Upper lobe of right lung (tissue), 1 donor: ENCODE measurements around the gene CDKN2A. TPM values are rescaled to one million over a fixed set of nuclear protein-coding genes. Genes with fewer than 3 reads are reported as not detected.

Experiments
- ATAC-seq: fragments of 200-7000 bp; cut with Tn5 transposase; one replicate; pipeline ENCODE4 v1.9.1; 2020; ENCODE audit warnings: mild to moderate bottlenecking, moderate library complexity
- DNase-seq: peaks from one replicate; pipeline ENCODE4 v3.0.0-alpha.2; 2020
- H3K27ac ChIP-seq: fragments of 200-600 bp; one replicate; pipeline ENCODE4 v1.8.0; 2022
- H3K27me3 ChIP-seq: fragments of 200-600 bp; one replicate; pipeline ENCODE4 v1.8.0; 2022; ENCODE audit warnings: mild to moderate bottlenecking
- H3K36me3 ChIP-seq: fragments of 200-600 bp; one replicate; pipeline ENCODE4 v1.8.0; 2022
- H3K4me1 ChIP-seq: fragments of 200-600 bp; one replicate; pipeline ENCODE4 v1.8.0; 2022
- H3K4me3 ChIP-seq: fragments of 200-600 bp; one replicate; pipeline ENCODE4 v1.8.0; 2022; ENCODE audit warnings: mild to moderate bottlenecking
- H3K9me3 ChIP-seq: fragments of 200-600 bp; one replicate; pipeline ENCODE4 v1.8.0; 2022
- intact Hi-C: fragments of 100-400 bp; cut with DNase I; formaldehyde crosslinking; loops from one replicate; pipeline ENCODE4 v1.11.0; 2022
- total RNA-seq: library from RNA; stranded (reverse); fragmentation: NEBNext Ultra II Directional; extraction: Animal tissue kit (Norgen Biotek cat#: 25700); gene quantifications from one replicate; pipeline ENCODE4 v1.2.1, GENCODE V29; 2021
- TF ChIP-seq, protein P1 (sequence below): fragments of 200-600 bp; IDR thresholded peaks from one replicate; pipeline ENCODE4 v1.8.0; 2022; ENCODE audit warnings: antibody characterized with exemption
- donor health status: DM: no; HTN: yes; CAD: no; lungs with severe emphysema.

CDKN2A gene
- total RNA-seq, 1 donor from 2014 or later = 5.1 TPM

DNA sequence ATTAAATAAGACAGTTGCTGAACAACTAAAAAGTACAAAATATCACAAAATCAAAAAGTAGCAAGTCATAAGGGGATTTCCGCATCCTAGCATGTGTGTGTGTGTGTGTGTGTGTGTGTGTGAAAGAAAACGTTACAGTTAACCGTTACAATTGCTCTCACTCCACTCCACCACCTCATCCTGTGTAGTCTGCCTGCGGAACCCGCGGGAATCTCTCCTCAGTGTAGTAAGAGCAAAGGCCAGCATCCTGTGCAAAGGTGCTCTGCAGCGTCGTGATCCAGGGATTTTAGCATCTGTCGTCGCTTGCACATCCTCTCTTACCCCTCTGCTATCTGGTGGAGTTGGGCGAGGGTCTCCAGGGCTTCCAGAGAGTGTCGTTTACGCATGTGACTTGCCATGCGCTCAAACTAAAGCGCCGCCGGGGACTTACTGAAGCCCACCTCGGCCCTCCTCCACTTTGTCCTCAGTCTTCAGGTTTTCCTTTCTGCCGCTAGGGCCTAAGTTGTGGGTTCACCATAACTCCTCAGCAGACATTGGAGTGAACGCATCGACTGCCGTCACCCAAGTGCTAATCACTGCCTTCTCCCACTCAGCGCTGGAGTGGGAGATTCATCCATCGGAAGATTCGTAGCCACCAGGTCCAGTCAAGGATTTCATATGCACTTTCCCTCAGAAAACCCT, 11.0 kb upstream of the CDKN2A start:
- Histone ChIP-seq H3K36me3 (no peaks in the 10 kb centered on the region), H3K4me1 (peaks cover 4% of the 10 kb centered on the region), H3K9me3 (no peaks in the 10 kb centered on the region), H3K27ac (no peak overlapping the region), H3K4me3 (no peak overlapping the region), H3K27me3 (peaks cover 28% of the 10 kb centered on the region)
- TF ChIP-seq, protein P1, sequence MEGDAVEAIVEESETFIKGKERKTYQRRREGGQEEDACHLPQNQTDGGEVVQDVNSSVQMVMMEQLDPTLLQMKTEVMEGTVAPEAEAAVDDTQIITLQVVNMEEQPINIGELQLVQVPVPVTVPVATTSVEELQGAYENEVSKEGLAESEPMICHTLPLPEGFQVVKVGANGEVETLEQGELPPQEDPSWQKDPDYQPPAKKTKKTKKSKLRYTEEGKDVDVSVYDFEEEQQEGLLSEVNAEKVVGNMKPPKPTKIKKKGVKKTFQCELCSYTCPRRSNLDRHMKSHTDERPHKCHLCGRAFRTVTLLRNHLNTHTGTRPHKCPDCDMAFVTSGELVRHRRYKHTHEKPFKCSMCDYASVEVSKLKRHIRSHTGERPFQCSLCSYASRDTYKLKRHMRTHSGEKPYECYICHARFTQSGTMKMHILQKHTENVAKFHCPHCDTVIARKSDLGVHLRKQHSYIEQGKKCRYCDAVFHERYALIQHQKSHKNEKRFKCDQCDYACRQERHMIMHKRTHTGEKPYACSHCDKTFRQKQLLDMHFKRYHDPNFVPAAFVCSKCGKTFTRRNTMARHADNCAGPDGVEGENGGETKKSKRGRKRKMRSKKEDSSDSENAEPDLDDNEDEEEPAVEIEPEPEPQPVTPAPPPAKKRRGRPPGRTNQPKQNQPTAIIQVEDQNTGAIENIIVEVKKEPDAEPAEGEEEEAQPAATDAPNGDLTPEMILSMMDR = no peak
- DNase-seq (peak; percentile 47), ATAC-seq (no peak)
- intact Hi-C loops = loop anchor here (10.0 kb wide), 1 partner anchor 190 kb away; no protein-coding TSS in a partner anchor

DNA sequence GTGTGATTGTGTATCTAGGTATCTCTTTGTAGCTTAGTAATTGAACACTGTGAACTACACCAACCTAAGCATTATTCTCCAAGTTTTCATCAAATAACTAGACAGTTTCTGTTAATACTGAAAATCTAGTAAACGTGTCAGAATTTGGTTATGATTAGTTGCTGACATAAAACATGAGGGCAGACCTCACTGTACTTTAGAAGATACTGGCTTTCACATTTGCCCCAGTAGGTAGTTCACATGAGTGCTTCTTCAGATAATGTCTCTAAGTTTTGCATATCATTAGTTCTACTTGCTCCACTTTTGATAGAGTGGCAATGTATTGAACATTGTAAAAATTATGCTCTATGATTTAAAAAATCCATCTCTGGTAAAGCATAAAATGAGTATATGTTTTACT, 7.8 kb upstream of the CDKN2A start:
- TF ChIP-seq, protein P1 = no peak
- Histone ChIP-seq H3K36me3 (no peaks in the 10 kb centered on the region), H3K27ac (no peak overlapping the region), H3K27me3 (peaks cover 24% of the 10 kb centered on the region), H3K4me3 (no peak overlapping the region), H3K4me1 (no peaks in the 10 kb centered on the region), H3K9me3 (no peaks in the 10 kb centered on the region)
- no peak for DNase-seq
- ATAC-seq = no peak
- intact Hi-C loops = loop anchor here (10.0 kb wide), 1 partner anchor 187 kb away; no protein-coding TSS in a partner anchor

DNA sequence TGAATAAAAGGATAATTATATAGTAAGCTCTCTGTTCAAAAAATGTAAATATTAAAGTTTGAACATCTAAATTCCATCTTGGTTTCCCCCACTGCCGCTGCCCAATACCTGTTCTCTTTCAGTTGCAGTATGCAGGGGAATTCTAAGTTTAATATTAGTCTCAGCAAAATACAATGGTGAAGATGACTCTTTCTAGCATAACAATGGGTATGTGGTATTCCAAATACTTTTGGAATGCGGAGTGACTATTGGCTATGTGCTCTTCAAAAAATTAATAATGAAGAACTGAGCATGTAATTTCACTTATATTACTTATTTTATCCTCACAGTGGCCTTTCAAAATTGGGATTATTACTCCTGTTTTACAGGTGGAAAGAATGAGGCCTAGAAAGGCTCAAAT, 3.8 kb upstream of the CDKN2A start:
- H3K4me3 ChIP-seq = no peak overlapping the region
- no peak for ATAC-seq
- intact Hi-C loops = no loop called here
- H3K27ac ChIP-seq = no peak overlapping the region
- peaks cover 4% of the 10 kb centered on the region for H3K27me3 ChIP-seq
- no peak for DNase-seq
- TF ChIP-seq, protein P1 = no peak
- no peaks in the 10 kb centered on the region for H3K4me1 ChIP-seq
- no peaks in the 10 kb centered on the region for H3K36me3 ChIP-seq
- H3K9me3 ChIP-seq = no peaks in the 10 kb centered on the region

DNA sequence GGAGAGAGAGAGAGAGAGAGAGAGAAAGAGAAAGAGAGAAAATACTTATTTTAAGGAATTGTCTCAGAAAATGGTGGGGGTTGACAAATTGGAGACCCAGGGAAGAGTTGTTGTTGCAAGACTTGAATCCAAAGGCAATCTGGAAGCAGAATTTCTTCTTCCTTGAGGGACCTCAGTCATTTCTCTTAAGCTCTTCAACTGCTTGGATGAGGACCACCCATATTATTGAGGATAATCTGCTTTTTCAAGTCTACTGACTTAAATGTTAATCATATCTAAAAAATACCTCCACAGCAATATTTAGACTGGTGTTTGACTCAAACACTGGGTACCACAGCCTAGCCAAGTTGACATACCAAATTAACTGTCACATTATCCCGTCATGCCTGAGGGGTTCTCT, 3.3 kb upstream of the CDKN2A start:
- H3K36me3 ChIP-seq = no peaks in the 10 kb centered on the region
- intact Hi-C loops = no loop called here
- ATAC-seq (no peak), DNase-seq (no peak)
- H3K27me3 ChIP-seq = peaks cover 2% of the 10 kb centered on the region
- H3K4me1 ChIP-seq = no peaks in the 10 kb centered on the region
- no peaks in the 10 kb centered on the region for H3K9me3 ChIP-seq
- H3K4me3 ChIP-seq = no peak overlapping the region
- TF ChIP-seq, protein P1 = no peak
- no peak overlapping the region for H3K27ac ChIP-seq

DNA sequence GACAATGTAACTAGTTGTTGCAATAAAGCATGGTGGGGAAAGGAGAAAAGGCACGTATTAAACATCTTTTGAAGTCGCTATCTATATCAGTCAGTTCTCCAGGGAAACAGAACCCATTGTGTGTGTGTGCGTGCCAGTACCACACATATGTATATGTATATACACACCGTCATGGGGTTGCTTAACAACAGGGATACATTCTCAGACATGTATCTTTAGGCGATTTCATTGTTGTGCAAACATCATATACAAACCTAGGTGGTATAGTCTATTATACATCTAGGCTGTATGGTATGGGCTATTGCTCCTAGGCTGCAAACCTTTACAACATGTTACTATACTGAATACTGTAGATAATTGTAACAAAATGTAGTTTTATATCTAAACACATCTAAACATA, 2.7 kb upstream of the CDKN2A start:
- no peaks in the 10 kb centered on the region for H3K36me3 ChIP-seq
- peaks cover 8% of the 10 kb centered on the region for H3K27me3 ChIP-seq
- no peak for DNase-seq
- no peak overlapping the region for H3K4me3 ChIP-seq
- no peak overlapping the region for H3K27ac ChIP-seq
- no peaks in the 10 kb centered on the region for H3K9me3 ChIP-seq
- no peak for ATAC-seq
- TF ChIP-seq, protein P1 = no peak
- no peaks in the 10 kb centered on the region for H3K4me1 ChIP-seq
- intact Hi-C loops = no loop called here
